NCI-H146 treated with DMSO at 0.1 percent for 48 hours (cell line): ENCODE results near the gene DDI2.

Experiments
- DNase-seq: peaks from one replicate; lab custom pipeline; 2025; ENCODE audit not compliant: unreplicated experiment; lab: John Stamatoyannopoulos, UW

The DDI2 gene

GRCh38 chr1:15605398-15606383 lies 11.6 kb upstream of the DDI2 start:
- DNase-seq = peak; percentile 38

GRCh38 chr1:15609631-15610030 lies 7.6 kb upstream of the DDI2 start:
- no peak for DNase-seq

GRCh38 chr1:15610167-15610566 lies 7.1 kb upstream of the DDI2 start:
- DNase-seq = no peak

- DNase-seq = no peak
These were observed 685 bp upstream of the DDI2 start for GRCh38 chr1:15616373-15617172.

- DNase-seq = peak; percentile 27
These were observed 908 bp downstream of the DDI2 start for GRCh38 chr1:15618077-15618654.

- no peak for DNase-seq
These were observed 1.6 kb downstream of the DDI2 start for GRCh38 chr1:15618655-15619525.

GRCh38 chr1:15620155-15620545 lies 2.9 kb downstream of the DDI2 start:
- DNase-seq = no peak

GRCh38 chr1:15620902-15621682 lies 3.8 kb downstream of the DDI2 start:
- no peak for DNase-seq

GRCh38 chr1:15621975-15622374 lies 4.7 kb downstream of the DDI2 start:
- DNase-seq = no peak

- no peak for DNase-seq
These were observed 5.6 kb downstream of the DDI2 start for GRCh38 chr1:15622712-15623373.

- no peak for DNase-seq
These were observed 6.2 kb downstream of the DDI2 start for GRCh38 chr1:15623435-15623834.

- DNase-seq = no peak
These were observed 7.0 kb downstream of the DDI2 start for GRCh38 chr1:15624133-15624714.

- DNase-seq = no peak
These were observed 8.0 kb downstream of the DDI2 start for GRCh38 chr1:15625056-15625917.

GRCh38 chr1:15626269-15626950 lies 9.2 kb downstream of the DDI2 start:
- no peak for DNase-seq

GRCh38 chr1:15627343-15627988 lies 10.2 kb downstream of the DDI2 start:
- DNase-seq = no peak

- no peak for DNase-seq
These were observed 10.7 kb downstream of the DDI2 start for GRCh38 chr1:15628003-15628402.
